KBM-7 (cell line): Measurements from ENCODE around the gene AVPR1B.

Experiments used
- DNase-seq: peaks from one replicate; pipeline ENCODE4 v3.0.0-alpha.2; 2015
- in situ Hi-C: fragments of 300-500 bp; cut with MboI; formaldehyde crosslinking; loops from 2 replicates; pipeline ENCODE4 v1.14.3; 2020; ENCODE audit warnings: low sequenced_read_pairs, low pct_unique_long_range_greater_than_20kb, mixed read lengths

The AVPR1B gene

GRCh38 chr1:206060844-206061243 is 56.3 kb downstream of the AVPR1B start:
- in situ Hi-C loops, result no loop called here
- DNase-seq, result no peak
